ENCODE data around the gene PCNT.

GRCh38 chr21:46388206-46388880, 64.4 kb downstream of the PCNT start:
- no peak for TF ChIP-seq CTCF (IDR thresholded peaks at IDR 0.05)
- no peak for TF ChIP-seq POLR2A (IDR thresholded peaks at IDR 0.05)
